ENCODE data around the gene ZBTB38.

Gene ZBTB38

GRCh38 chr3:141394560-141394959 is 26.3 kb downstream of the ZBTB38 start:
- TF ChIP-seq CTCF (IDR thresholded peaks at IDR 0.05), result no peak
- H3K27ac ChIP-seq, result no peak overlapping the region
- H3K4me3 ChIP-seq, result no peak overlapping the region
- no peak for DNase-seq (ENCODE audit: low spot score)

- DNase-seq (ENCODE audit: low spot score), result no peak
- Histone ChIP-seq H3K4me3 (no peak overlapping the region), H3K27ac (no peak overlapping the region)
- no peak for TF ChIP-seq CTCF (IDR thresholded peaks at IDR 0.05)
Observed at GRCh38 chr3:141395005-141395589, 26.8 kb downstream of the ZBTB38 start.

- no peak overlapping the region for H3K27ac ChIP-seq
- H3K4me3 ChIP-seq, result no peak overlapping the region
- no peak for DNase-seq (ENCODE audit: low spot score)
- TF ChIP-seq CTCF (IDR thresholded peaks at IDR 0.05), result no peak
Observed at GRCh38 chr3:141397996-141398395, 29.7 kb downstream of the ZBTB38 start.

GRCh38 chr3:141399200-141399599 is 30.9 kb downstream of the ZBTB38 start:
- DNase-seq (ENCODE audit: low spot score), result no peak
- no peak for TF ChIP-seq CTCF (IDR thresholded peaks at IDR 0.05)
- Histone ChIP-seq H3K27ac (peak overlapping the region; percentile 11 to 97), H3K4me3 (no peak overlapping the region)

GRCh38 chr3:141400073-141400971 is 32.0 kb downstream of the ZBTB38 start:
- Histone ChIP-seq H3K4me3 (no peak overlapping the region), H3K27ac (peak overlapping the region; percentile 79 to 97)
- DNase-seq (ENCODE audit: low spot score), result no peak
- TF ChIP-seq CTCF (IDR thresholded peaks at IDR 0.05), result no peak

- DNase-seq (ENCODE audit: low spot score), result no peak
- no peak for TF ChIP-seq CTCF (IDR thresholded peaks at IDR 0.05)
- Histone ChIP-seq H3K4me3 (no peak overlapping the region), H3K27ac (peak overlapping the region in 1 of 2 donors; percentile 97)
Observed at GRCh38 chr3:141401095-141401494, 32.8 kb downstream of the ZBTB38 start.
